K562 (cell line): ENCODE data around the gene MUSTN1. TPM values are rescaled to one million over a fixed set of nuclear protein-coding genes. Genes with fewer than 3 reads are reported as not detected.

ENCODE experiments used
- ATAC-seq: fragments of 200-7000 bp; cut with Tn5 transposase; 3 replicates; pipeline ENCODE4 v1.9.1; 2020; ENCODE audit warnings: moderate library complexity
- BruUV-seq: library from RNA; stranded (reverse); fragments of 400-500 nt; replicated peaks from 2 replicates; lab custom pipeline; 2021; lab: Mats Ljungman, UMichigan
- CTCF ChIA-PET: fragments of 300-600 bp; formaldehyde crosslinking; extraction: SDS; loops from one replicate; lab custom pipeline; 2021; ENCODE audit warnings: low intra/inter-chr PET ratio; lab: Yijun Ruan, JAX
- POLR2A ChIA-PET: fragments of 300-600, 350-650 bp; sonication (Branson Sonifier 250); formaldehyde crosslinking; extraction: SDS; loops from one replicate; lab custom pipeline; 2021; ENCODE audit warnings: antibody characterized with exemption, inconsistent platforms; lab: Yijun Ruan, JAX
- DNase-seq, 4 experiments: peaks; one replicate each; pipeline versions ENCODE4 v3.0.0 to v3.0.0-alpha.2; 2011 to 2018; ENCODE audit warnings: low spot score in 3 of 4, mixed read lengths in 3 of 4; ENCODE audit errors: extremely low read depth in 1 of 4
- FAIRE-seq: peaks from 2 replicates; lab custom pipeline; 2011; peaks lifted over from hg19 to GRCh38; lab: Jason Lieb, UNC
- H2AFZ ChIP-seq: 2 replicates; pipeline ENCODE4 v1.6.0; 2011; ENCODE audit warnings: low read depth, low read length, control low read depth, inconsistent platforms
- H3K27ac ChIP-seq: fragments of 200-600 bp; 3 replicates; pipeline ENCODE4 v1.8.0; 2011; ENCODE audit warnings: low read depth, mild to moderate bottlenecking, control low read depth, inconsistent platforms, low read length, moderate library complexity, mixed read lengths; ENCODE audit errors: extremely low read depth
- H3K27me3 ChIP-seq, 2 experiments: fragments of 300-600 bp in 1 of 2; 2 replicates in 1 of 2; 3 replicates in 1 of 2; pipeline versions ENCODE4 v1.6.0 to v1.8.0; 2011; ENCODE audit warnings: inconsistent platforms in 2 of 2, low read length in 2 of 2, mild to moderate bottlenecking in 1 of 2, mixed read lengths in 1 of 2, moderate library complexity in 1 of 2; ENCODE audit not compliant: control insufficient read depth in 2 of 2, insufficient read depth in 2 of 2
- H3K36me3 ChIP-seq: fragments of 300-600 bp; 3 replicates; pipeline ENCODE4 v1.8.0; 2011; ENCODE audit warnings: mild to moderate bottlenecking, low read length, inconsistent platforms; ENCODE audit not compliant: control insufficient read depth, insufficient read depth
- H3K4me1 ChIP-seq, 2 experiments: fragments of 200-600 bp in 1 of 2; replicated peaks in 1 of 2; 2 replicates in 1 of 2; 3 replicates in 1 of 2; pipeline versions ENCODE4 v1.5.1 to v1.8.0; 2011; ENCODE audit warnings: inconsistent platforms in 2 of 2, low read length in 2 of 2, mild to moderate bottlenecking in 1 of 2, mixed read lengths in 1 of 2, moderate library complexity in 1 of 2; ENCODE audit not compliant: control insufficient read depth in 2 of 2, insufficient read depth in 2 of 2
- H3K4me2 ChIP-seq: 2 replicates; pipeline ENCODE4 v1.6.1; 2011; ENCODE audit warnings: low read length, control low read depth, inconsistent platforms, mixed read lengths; ENCODE audit not compliant: insufficient read depth
- H3K4me3 ChIP-seq: fragments of 200-600 bp; sonication (generic), shearing (Covaris generic); 2 replicates; pipeline ENCODE4 v1.5.1; 2016; ENCODE audit warnings: control low read depth, inconsistent platforms
- H3K79me2 ChIP-seq: fragments of 200-600 bp; 3 replicates; pipeline ENCODE4 v1.8.0; 2011; ENCODE audit warnings: low read length, inconsistent platforms; ENCODE audit not compliant: control insufficient read depth, insufficient read depth
- H3K9ac ChIP-seq, 2 experiments: 2 replicates each; pipeline versions ENCODE4 v1.6.0 to v1.6.1; 2011; ENCODE audit warnings: low read depth in 2 of 2, low read length in 2 of 2, control low read depth in 1 of 2, inconsistent platforms in 1 of 2, mild to moderate bottlenecking in 1 of 2, mixed read lengths in 1 of 2; ENCODE audit not compliant: insufficient read depth in 1 of 2
- H3K9me1 ChIP-seq: one replicate; pipeline ENCODE4 v1.6.0; 2011; ENCODE audit warnings: inconsistent platforms, mild to moderate bottlenecking, low read length, moderate library complexity; ENCODE audit not compliant: control insufficient read depth, insufficient read depth
- H3K9me3 ChIP-seq: replicated peaks from 2 replicates; pipeline ENCODE4 v1.5.1; 2011; ENCODE audit warnings: low read depth, low read length, inconsistent platforms; ENCODE audit not compliant: control insufficient read depth, insufficient read depth
- H4K20me1 ChIP-seq: replicated peaks from 2 replicates; pipeline ENCODE4 v1.6.1; 2011; ENCODE audit warnings: low read length, inconsistent platforms, mixed read lengths; ENCODE audit not compliant: control insufficient read depth, insufficient read depth
- FOXA3 ChIP-seq, 2 experiments: fragments of 450-650 bp in 1 of 2; sonication (generic) in 1 of 2; formaldehyde crosslinking; IDR thresholded peaks in 1 of 2; conservative IDR thresholded peaks in 1 of 2; 2 replicates each; pipeline versions ENCODE4 v1.4.0 to v1.8.0; 2020 to 2022; ENCODE audit warnings: mild to moderate bottlenecking in 2 of 2, missing genetic modification reagents in 1 of 2
- SNRNP70 ChIP-seq: fragments of 200-400 bp; formaldehyde crosslinking; optimal IDR thresholded peaks from 2 replicates; pipeline ENCODE3; 2017; ENCODE audit warnings: low read depth, low read length
- XRCC5 ChIP-seq: fragments of 200-400 bp; formaldehyde crosslinking; IDR thresholded peaks from 2 replicates; pipeline ENCODE4 v1.6.1; 2017; ENCODE audit warnings: low read depth, mild to moderate bottlenecking, low read length
- WGBS: fragments of 100-300 bp; shearing (Covaris generic); methylation state at CpG from one replicate; pipeline ENCODE4 v1.1.6; 2016; ENCODE audit warnings: low coverage, mixed read lengths; ENCODE audit not compliant: insufficient coverage; ENCODE audit errors: missing lambda C conversion rate; 5-methylcytosine and 5-hydroxymethylcytosine counted together
- in situ Hi-C: fragments of 300-500 bp; cut with MboI; formaldehyde crosslinking; loops from 4 replicates; pipeline ENCODE4 v1.15.0; 2018; ENCODE audit warnings: inconsistent platforms, mixed read lengths
- intact Hi-C: fragments of 100-400 bp; cut with micrococcal nuclease; formaldehyde crosslinking; loops from 2 replicates; pipeline ENCODE4 v1.14.2; 2022
- polyA plus RNA-seq, 8 experiments: library from polyadenylated mRNA; depleted of rRNA in 4 of 8; stranded (reverse) in 5 of 8; unstranded in 3 of 8; fragments of >200 nt; fragmentation: Nextera tagmentation in 2 of 8; fragmentation: Illumina TruSeq in 1 of 8; extraction: Ambion mirVana in 2 of 8; extraction: Trizol in 1 of 8; gene quantifications; 2 replicates each; pipeline versions ENCODE4 v1.2.1 to v1.2.3, GENCODE V29; 2011 to 2014; ENCODE audit warnings: inconsistent platforms in 1 of 8, missing spikeins in 1 of 8
- total RNA-seq, 7 experiments: library from RNA; depleted of rRNA in 6 of 7; stranded (reverse); fragments of >200 nt in 6 of 7; fragmentation: Illumina TruSeq in 2 of 7; extraction: Trizol in 2 of 7; gene quantifications; 2 replicates each; pipeline versions ENCODE4 v1.2.1 to v1.2.3, GENCODE V29; 2011 to 2021; ENCODE audit warnings: low replicate concordance in 1 of 7
- TF ChIP-seq, protein P1 (sequence below): sonication (generic); formaldehyde crosslinking; IDR thresholded peaks from 2 replicates; pipeline ENCODE4 v1.8.1; 2023; ENCODE audit warnings: mild to moderate bottlenecking, missing genetic modification reagents
- TF ChIP-seq, protein P2 (sequence below): fragments of 450-650 bp; IDR thresholded peaks from 2 replicates; pipeline ENCODE4 v1.6.1; 2016; ENCODE audit warnings: antibody characterized with exemption

Gene MUSTN1
- total and polyA plus RNA-seq, 9 of the 15 experiments (the other 6 are each of a cell fraction or from before 2014, with no cell fraction given) = 0.15 to 0.78 (median 0.44) TPM; not detected in 4

DNA sequence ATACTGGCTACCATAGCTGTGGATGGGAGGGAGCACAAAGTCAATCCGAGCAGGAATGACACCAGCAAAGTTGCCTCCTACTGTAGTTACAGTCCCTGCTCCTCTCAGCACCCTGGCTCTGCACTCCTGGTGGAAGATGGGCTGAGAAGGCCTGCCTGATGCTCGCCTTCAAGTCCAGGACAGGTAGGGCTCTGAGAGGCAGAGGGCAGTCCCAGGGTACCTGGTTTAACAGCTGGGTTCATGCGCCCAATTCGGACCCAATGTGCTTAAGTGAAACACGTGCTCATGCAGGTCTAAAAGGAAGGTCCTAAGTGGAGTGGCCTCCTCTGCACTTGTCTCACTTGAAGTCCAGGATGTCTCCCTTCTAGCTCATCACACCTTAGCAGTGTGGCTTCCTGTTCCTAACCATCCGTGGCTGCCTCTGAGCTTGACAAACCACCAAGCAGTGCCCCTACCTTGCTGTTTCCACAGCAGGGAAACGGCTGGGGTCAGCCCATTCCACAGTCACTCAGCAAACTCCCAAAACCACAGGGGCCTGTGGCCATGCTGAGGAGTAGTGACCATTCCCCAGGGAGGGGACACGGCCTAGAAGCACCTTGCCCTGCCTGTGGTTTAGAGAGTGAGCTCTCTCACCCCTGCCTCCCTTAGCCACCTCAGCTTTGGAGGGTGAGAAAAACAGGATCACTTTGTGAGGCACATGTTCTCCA, 3.9 kb upstream of the MUSTN1 start:
- TF ChIP-seq, protein P1, sequence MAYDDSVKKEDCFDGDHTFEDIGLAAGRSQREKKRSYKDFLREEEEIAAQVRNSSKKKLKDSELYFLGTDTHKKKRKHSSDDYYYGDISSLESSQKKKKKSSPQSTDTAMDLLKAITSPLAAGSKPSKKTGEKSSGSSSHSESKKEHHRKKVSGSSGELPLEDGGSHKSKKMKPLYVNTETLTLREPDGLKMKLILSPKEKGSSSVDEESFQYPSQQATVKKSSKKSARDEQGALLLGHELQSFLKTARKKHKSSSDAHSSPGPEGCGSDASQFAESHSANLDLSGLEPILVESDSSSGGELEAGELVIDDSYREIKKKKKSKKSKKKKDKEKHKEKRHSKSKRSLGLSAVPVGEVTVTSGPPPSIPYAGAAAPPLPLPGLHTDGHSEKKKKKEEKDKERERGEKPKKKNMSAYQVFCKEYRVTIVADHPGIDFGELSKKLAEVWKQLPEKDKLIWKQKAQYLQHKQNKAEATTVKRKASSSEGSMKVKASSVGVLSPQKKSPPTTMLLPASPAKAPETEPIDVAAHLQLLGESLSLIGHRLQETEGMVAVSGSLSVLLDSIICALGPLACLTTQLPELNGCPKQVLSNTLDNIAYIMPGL = no peak
- TF ChIP-seq, all 486 proteins: peak for 0
- H3K9me1 ChIP-seq = no peaks in the 10 kb centered on the region
- H3K4me3 ChIP-seq = no peak overlapping the region
- no TSS peak for BruUV-seq
- H3K79me2 ChIP-seq = no peaks in the 10 kb centered on the region
- CTCF ChIA-PET = no interaction called here
- H2AFZ ChIP-seq = no peak overlapping the region
- H3K4me1 ChIP-seq = no peaks in the 10 kb centered on the region; a peak in 1 of 5 replicates
- no peak overlapping the region for H3K4me2 ChIP-seq
- no peaks in the 10 kb centered on the region for H3K27me3 ChIP-seq
- FAIRE-seq (no peak), DNase-seq (no peak), ATAC-seq (no peak)
- no peaks in the 10 kb centered on the region for H4K20me1 ChIP-seq
- intact Hi-C loops = no loop called here
- H3K36me3 ChIP-seq = no peaks in the 10 kb centered on the region
- in situ Hi-C loops = no loop called here
- POLR2A ChIA-PET = interaction anchor here (0.6 to 1.3 kb wide), 4 partner anchors 9 to 219 kb away, joined by 3 to 4 read pairs (median 3); no protein-coding TSS in a partner anchor
- H3K9ac ChIP-seq = no peak overlapping the region
- no peak overlapping the region for H3K27ac ChIP-seq
- 37% methylated on average over 7 of the region's 8 CpGs for WGBS
- H3K9me3 ChIP-seq = no peaks in the 10 kb centered on the region

DNA sequence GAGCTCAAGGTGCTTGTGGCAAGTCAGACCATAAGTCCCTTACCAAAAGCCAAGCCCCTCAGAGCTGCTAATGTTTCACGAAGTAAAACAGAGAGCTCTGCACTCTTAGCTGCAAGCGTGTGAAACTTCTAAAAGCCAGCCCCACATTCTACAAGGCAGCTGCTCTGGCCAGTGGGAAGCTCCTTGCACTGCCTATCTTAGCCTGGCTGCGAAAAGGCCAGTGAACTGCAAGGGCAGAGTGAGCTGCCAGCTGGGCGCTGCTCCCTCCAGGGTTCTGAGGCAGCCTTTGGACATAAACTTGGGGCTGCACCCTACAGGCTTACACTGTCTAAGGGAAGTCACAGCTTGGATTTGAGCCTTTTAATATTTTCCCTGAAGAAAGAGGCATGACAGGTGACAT, 2.2 kb upstream of the MUSTN1 start:
- Histone ChIP-seq H3K9me3 (no peaks in the 10 kb centered on the region), H3K4me3 (no peak overlapping the region), H3K27ac (no peak overlapping the region), H3K79me2 (no peaks in the 10 kb centered on the region), H2AFZ (no peak overlapping the region), H3K4me1 (peaks cover 0 to 2% of the 10 kb centered on the region in 2 experiments; a peak in 2 of 5 replicates), H3K36me3 (no peaks in the 10 kb centered on the region), H3K9ac (no peak overlapping the region), H4K20me1 (no peaks in the 10 kb centered on the region), H3K4me2 (no peak overlapping the region), H3K9me1 (no peaks in the 10 kb centered on the region), H3K27me3 (no peaks in the 10 kb centered on the region)
- ChIA-PET POLR2A (no interaction called here), CTCF (no interaction called here)
- WGBS = 24% methylated on average over 4 of the region's 4 CpGs
- DNase-seq (no peak), ATAC-seq (no peak), FAIRE-seq (no peak)
- intact Hi-C loops (no loop called here), in situ Hi-C loops (no loop called here)
- TF ChIP-seq FOXA3 (CRISPR knock-in tag; conservative IDR thresholded peaks at IDR 0.05 in 1 of 2, IDR thresholded peaks at IDR 0.05 in 1 of 2) (no peak), SNRNP70 (no peak), XRCC5 (no peak)
- TF ChIP-seq, protein P2, sequence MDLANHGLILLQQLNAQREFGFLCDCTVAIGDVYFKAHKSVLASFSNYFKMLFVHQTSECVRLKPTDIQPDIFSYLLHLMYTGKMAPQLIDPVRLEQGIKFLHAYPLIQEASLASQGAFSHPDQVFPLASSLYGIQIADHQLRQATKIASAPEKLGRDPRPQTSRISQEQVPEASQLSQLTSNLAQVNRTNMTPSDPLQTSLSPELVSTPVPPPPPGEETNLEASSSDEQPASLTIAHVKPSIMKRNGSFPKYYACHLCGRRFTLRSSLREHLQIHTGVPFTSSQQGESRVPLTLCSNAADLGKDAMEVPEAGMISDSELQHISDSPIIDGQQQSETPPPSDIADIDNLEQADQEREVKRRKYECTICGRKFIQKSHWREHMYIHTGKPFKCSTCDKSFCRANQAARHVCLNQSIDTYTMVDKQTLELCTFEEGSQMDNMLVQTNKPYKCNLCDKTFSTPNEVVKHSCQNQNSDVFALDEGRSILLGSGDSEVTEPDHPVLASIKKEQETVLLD = no peak
- BruUV-seq = no TSS peak
